GM12878 (cell line): ENCODE results near the gene SYTL2. TPM values are rescaled to one million over a fixed set of nuclear protein-coding genes. Genes with fewer than 3 reads are reported as not detected.

Source experiments
- CUX1 ChIP-seq: IDR thresholded peaks from 2 replicates; pipeline ENCODE4 v1.6.1; 2012; ENCODE audit warnings: improper control_type of control experiment, low read depth, low read length; ENCODE audit not compliant: insufficient replicate concordance
- E2F8 ChIP-seq: fragments of 450-650 bp; IDR thresholded peaks from 2 replicates; pipeline ENCODE4 v1.6.1; 2018; ENCODE audit warnings: mild to moderate bottlenecking, low read depth, moderate library complexity; ENCODE audit not compliant: partially characterized antibody
- NBN ChIP-seq: fragments of 450-650 bp; IDR thresholded peaks from 2 replicates; pipeline ENCODE4 v1.6.1; 2016
- NFYA ChIP-seq: IDR thresholded peaks from 2 replicates; pipeline ENCODE4 v1.6.1; 2011; ENCODE audit warnings: low read depth, mild to moderate bottlenecking, low read length, improper control_type of control experiment, borderline replicate concordance
- POU2F2 ChIP-seq: IDR thresholded peaks from 3 replicates; pipeline ENCODE4 v1.6.1; 2011; ENCODE audit warnings: low read depth, mild to moderate bottlenecking, low read length, borderline replicate concordance
- SMAD5 ChIP-seq: IDR thresholded peaks from 2 replicates; pipeline ENCODE4 v1.6.1; 2016; ENCODE audit warnings: antibody characterized with exemption, low read depth
- ZNF24 ChIP-seq: fragments of 450-650 bp; IDR thresholded peaks from 2 replicates; pipeline ENCODE4 v1.6.1; 2017; ENCODE audit warnings: antibody characterized with exemption, mild to moderate bottlenecking
- polyA plus RNA-seq, 11 experiments: library from polyadenylated mRNA; depleted of rRNA in 4 of 11; unstranded in 6 of 11; stranded (reverse) in 5 of 11; fragments of >200 nt; fragmentation: Nextera tagmentation in 4 of 11; fragmentation: Illumina TruSeq in 1 of 11; extraction: Ambion mirVana in 4 of 11; extraction: Trizol in 1 of 11; gene quantifications; 1 replicate in 1 of 11; 2 replicates in 10 of 11; pipeline versions ENCODE4 v1.2.1 to v1.2.3, GENCODE V29; 2011 to 2016; ENCODE audit warnings: inconsistent platforms in 2 of 11, missing spikeins in 2 of 11, low read depth in 1 of 11
- total RNA-seq, 4 experiments: library from RNA; depleted of rRNA in 3 of 4; stranded (reverse); fragments of >200 nt in 3 of 4; fragmentation: Illumina TruSeq in 1 of 4; extraction: Trizol in 1 of 4; gene quantifications; 2 replicates each; pipeline versions ENCODE4 v1.2.1 to v1.2.3, GENCODE V29; 2013 to 2021

Gene SYTL2
- total and polyA plus RNA-seq, 10 of the 15 experiments (the other 5 are each of a cell fraction or from before 2014, with no cell fraction given): 0.02 to 1.4 (median 0.31) TPM; not detected in 2

- no peak for TF ChIP-seq E2F8
- no peak for TF ChIP-seq ZNF24
- no peak for TF ChIP-seq POU2F2
- TF ChIP-seq NBN: no peak
- no peak for TF ChIP-seq NFYA
- no peak for TF ChIP-seq CUX1
- TF ChIP-seq SMAD5: no peak
Observed at GRCh38 chr11:85787168-85787567, 23.8 kb downstream of the SYTL2 start (continued).
